Ovary (tissue), 9 donors: ENCODE data around the gene AFAP1L1. TPM values are rescaled to one million over a fixed set of nuclear protein-coding genes. Genes with fewer than 3 reads are reported as not detected.

Experiments used
- DNase-seq, 5 donors: peaks; one replicate each; pipeline ENCODE4 v3.0.0-alpha.2; 2019 to 2020
- H3K27ac ChIP-seq, 2 donors: fragments of 200-600 bp; one replicate each; pipeline versions ENCODE4 v1.5.1 to v1.8.0; 2019 to 2022
- H3K27me3 ChIP-seq: fragments of 200-600 bp; one replicate; pipeline ENCODE4 v1.8.0; 2022
- H3K36me3 ChIP-seq: fragments of 200-600 bp; sonication (generic); one replicate; pipeline ENCODE4 v1.5.1; 2019
- H3K4me1 ChIP-seq: one replicate; pipeline ENCODE4 v1.8.1; 2013; ENCODE audit warnings: mild to moderate bottlenecking, moderate library complexity; ENCODE audit not compliant: insufficient read depth
- H3K4me3 ChIP-seq: fragments of 200-600 bp; sonication (generic); one replicate; pipeline ENCODE4 v1.5.1; 2017
- H3K9me3 ChIP-seq, 2 donors: fragments of 200-600 bp in 1 of 2; sonication (generic) in 1 of 2; one replicate each; pipeline versions ENCODE4 v1.5.1 to v1.8.1; 2013 to 2019; ENCODE audit warnings: mild to moderate bottlenecking in 1 of 2, moderate library complexity in 1 of 2
- EP300 ChIP-seq: sonication (generic); formaldehyde crosslinking; IDR thresholded peaks from one replicate; pipeline ENCODE4 v1.6.1; 2017; ENCODE audit warnings: antibody characterized with exemption
- POLR2A ChIP-seq: fragments of 450-650 bp; IDR thresholded peaks from one replicate; pipeline ENCODE4 v1.6.1; 2017; ENCODE audit warnings: antibody characterized with exemption, mild to moderate bottlenecking, moderate library complexity
- WGBS, 3 donors: extraction: QIAGEN DNeasy Blood & Tissue Kit in 1 of 3; methylation state at CpG; one replicate each; pipeline versions ENCODE4 v1.1.5 to v1.1.7; 2013 to 2017; 5-methylcytosine and 5-hydroxymethylcytosine counted together
- intact Hi-C, 4 donors: fragments of 100-400 bp; cut with DNase I; formaldehyde crosslinking; loops; one replicate each; pipeline versions ENCODE4 v1.11.0 to v1.15.1; 2022 to 2023
- polyA plus RNA-seq, 2 donors: library from polyadenylated mRNA; stranded (reverse); fragments of 200-250 nt in 1 of 2; fragments of 350-450 nt in 1 of 2; fragmentation: Illumina TruSeq in 1 of 2; extraction: RNeasy Lipid Tissue Mini Kit (QIAGEN cat#74804) in 1 of 2; gene quantifications; one replicate each; pipeline ENCODE4 v1.2.3, GENCODE V29; 2013 to 2014
- total RNA-seq, 7 donors: library from RNA; depleted of rRNA in 2 of 7; stranded (reverse); fragments of >200 nt in 2 of 7; fragmentation: NEBNext Ultra II Directional in 3 of 7; extraction: Animal tissue kit (Norgen Biotek cat#: 25700) in 3 of 7; gene quantifications; one replicate each; pipeline versions ENCODE4 v1.1.0 to v1.2.4, GENCODE V29; 2016 to 2023
- TF ChIP-seq, protein P1 (sequence below), 3 donors: fragments of 450-650 bp in 2 of 3; fragments of 200-600 bp in 1 of 3; IDR thresholded peaks; one replicate each; pipeline versions ENCODE4 v1.5.1 to v1.8.0; 2016 to 2022; ENCODE audit warnings: antibody characterized with exemption in 3 of 3, mild to moderate bottlenecking in 1 of 3
- donor health status: DM: no; HTN: no; CAD: no; lungs with moderate emphysema.
- donor health status: DM: no; HTN: no; CAD: no.
- donor health status: Bipolar disorder and iron deficiency.
- donor health status: DM: yes; HTN: yes; CAD: no.
- donor health status: DM: no; HTN: no; CAD: no.
- donor health status: DM: yes; HTN: yes; CAD: no.

Gene AFAP1L1
- total and polyA plus RNA-seq, 9 donors: 3.2 to 17.8 (median 8.3) TPM

DNA sequence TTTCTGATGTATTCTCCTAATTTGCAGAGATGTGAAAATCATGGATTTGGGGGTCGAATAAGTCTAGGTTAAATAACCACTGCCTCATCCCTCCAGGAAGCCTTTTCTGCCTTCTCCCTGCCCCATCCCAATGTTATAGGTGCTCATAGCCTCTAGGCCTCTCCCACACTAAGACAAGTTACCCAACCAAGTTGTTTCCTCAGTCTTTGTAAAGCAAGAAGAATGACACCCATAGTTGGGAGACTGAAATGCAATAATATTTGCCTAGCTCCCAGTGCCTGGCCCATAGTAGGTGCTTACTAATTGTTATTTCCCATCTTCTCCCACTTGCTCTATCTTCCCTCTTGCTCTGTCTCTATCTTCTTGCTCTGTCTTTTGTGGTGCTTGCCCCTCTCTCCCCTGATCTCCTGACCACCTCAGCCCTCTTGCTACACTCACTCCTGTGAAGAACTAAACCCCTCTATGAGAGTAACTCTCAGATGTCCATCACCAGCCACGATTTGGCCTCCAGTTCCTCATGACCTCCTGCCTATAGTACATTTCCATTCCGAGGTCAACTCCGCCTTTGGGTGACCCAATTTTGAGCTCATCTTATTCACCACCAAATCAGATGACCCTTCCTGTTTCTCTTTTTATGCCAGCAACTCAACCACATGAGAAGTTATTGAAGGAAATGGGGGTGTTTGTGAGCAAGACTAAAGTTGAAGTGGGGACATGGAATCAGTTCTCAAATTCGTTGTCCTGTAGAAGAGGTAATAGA is 7.0 kb downstream of the AFAP1L1 start:
- intact Hi-C loops: no loop called here
- 78 to 85% (median 85%) methylated on average over 5 of the region's 5 CpGs for WGBS, 3 donors
- H3K36me3 ChIP-seq: no peaks in the 10 kb centered on the region
- no peaks in the 10 kb centered on the region for H3K27me3 ChIP-seq
- no peak overlapping the region for H3K4me3 ChIP-seq
- no peaks in the 10 kb centered on the region for H3K4me1 ChIP-seq
- H3K9me3 ChIP-seq: no peaks in the 10 kb centered on the region
- DNase-seq: no peak
- H3K27ac ChIP-seq: no peak overlapping the region
- TF ChIP-seq EP300 (no peak), POLR2A (no peak)
- TF ChIP-seq, protein P1, sequence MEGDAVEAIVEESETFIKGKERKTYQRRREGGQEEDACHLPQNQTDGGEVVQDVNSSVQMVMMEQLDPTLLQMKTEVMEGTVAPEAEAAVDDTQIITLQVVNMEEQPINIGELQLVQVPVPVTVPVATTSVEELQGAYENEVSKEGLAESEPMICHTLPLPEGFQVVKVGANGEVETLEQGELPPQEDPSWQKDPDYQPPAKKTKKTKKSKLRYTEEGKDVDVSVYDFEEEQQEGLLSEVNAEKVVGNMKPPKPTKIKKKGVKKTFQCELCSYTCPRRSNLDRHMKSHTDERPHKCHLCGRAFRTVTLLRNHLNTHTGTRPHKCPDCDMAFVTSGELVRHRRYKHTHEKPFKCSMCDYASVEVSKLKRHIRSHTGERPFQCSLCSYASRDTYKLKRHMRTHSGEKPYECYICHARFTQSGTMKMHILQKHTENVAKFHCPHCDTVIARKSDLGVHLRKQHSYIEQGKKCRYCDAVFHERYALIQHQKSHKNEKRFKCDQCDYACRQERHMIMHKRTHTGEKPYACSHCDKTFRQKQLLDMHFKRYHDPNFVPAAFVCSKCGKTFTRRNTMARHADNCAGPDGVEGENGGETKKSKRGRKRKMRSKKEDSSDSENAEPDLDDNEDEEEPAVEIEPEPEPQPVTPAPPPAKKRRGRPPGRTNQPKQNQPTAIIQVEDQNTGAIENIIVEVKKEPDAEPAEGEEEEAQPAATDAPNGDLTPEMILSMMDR (IDR thresholded peaks at IDR 0.05): no peak

DNA sequence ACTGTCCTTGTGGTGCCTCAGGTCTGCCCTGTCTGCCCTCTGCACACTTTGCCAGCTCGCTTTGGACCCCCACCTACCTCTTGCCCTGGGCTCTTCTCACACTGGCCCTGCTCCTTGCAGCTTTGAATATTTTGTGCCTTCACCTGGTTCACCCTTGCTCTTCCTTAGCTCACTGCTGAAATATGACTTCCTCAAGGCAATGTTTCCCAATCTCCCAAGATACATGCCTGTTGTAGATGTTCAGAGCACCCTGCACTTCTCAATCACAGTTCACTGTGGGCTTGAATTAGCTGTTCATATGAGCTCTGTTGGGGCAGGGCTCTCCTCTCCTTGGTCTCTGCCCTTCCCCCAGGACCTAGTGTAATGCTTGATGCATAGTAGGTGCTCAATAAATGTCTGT is 8.0 kb downstream of the AFAP1L1 start:
- Histone ChIP-seq H3K27ac (no peak overlapping the region), H3K27me3 (no peaks in the 10 kb centered on the region), H3K9me3 (no peaks in the 10 kb centered on the region), H3K36me3 (no peaks in the 10 kb centered on the region), H3K4me1 (no peaks in the 10 kb centered on the region), H3K4me3 (no peak overlapping the region)
- intact Hi-C loops: no loop called here
- no peak for DNase-seq
- no peak for TF ChIP-seq POLR2A
- TF ChIP-seq, protein P1 (IDR thresholded peaks at IDR 0.05): no peak
- no peak for TF ChIP-seq EP300
- WGBS, 3 donors: 53 to 81% (median 59%) methylated on average over 1 of the region's 1 CpG

DNA sequence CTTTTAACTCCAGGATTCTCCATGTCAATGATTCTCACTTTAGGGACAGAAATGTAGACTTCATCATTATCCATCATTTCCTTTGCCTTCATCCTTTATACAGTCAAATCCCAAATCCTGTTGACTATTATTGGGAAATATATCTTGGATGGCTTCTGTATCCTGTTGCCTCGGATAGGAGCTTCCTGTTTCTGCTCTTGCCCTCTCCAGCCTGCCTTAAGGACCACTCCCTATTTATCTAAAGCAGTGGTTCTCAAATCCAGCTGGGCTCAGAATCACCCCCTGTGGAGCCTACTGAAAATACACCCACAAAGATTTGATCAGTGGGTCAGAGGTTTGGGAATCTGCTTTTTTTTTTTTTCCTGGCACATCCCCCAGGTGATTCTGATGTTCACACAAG is 8.5 kb downstream of the AFAP1L1 start:
- intact Hi-C loops: no loop called here
- no peaks in the 10 kb centered on the region for H3K36me3 ChIP-seq
- WGBS, 3 donors: 23 to 52% (median 42%) methylated on average over 1 of the region's 1 CpG
- H3K4me1 ChIP-seq: no peaks in the 10 kb centered on the region
- no peaks in the 10 kb centered on the region for H3K9me3 ChIP-seq
- DNase-seq: no peak
- H3K27me3 ChIP-seq: no peaks in the 10 kb centered on the region
- H3K27ac ChIP-seq: no peak overlapping the region
- TF ChIP-seq EP300 (no peak), POLR2A (no peak)
- TF ChIP-seq, protein P1 (IDR thresholded peaks at IDR 0.05): no peak
- H3K4me3 ChIP-seq: no peak overlapping the region

DNA sequence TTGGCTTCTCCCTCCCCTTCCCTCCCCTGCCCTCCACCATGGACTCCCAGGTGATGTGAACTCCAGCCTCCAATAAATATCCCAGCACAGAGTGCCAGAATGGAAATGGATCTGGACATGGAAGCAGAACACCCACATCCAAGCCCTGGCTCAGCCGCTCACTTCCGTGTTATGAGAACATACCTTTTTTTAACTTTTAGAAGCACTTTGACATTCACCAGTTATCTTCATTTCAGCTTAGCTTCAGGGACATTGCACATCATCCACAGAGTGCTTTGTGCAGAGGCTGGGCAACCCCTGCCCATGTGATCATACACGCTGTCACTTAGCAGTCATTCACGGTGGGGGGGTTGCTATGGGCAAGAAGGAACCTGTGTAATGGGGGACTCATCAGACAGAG is 9.1 kb downstream of the AFAP1L1 start:
- intact Hi-C loops: no loop called here
- no peaks in the 10 kb centered on the region for H3K36me3 ChIP-seq
- no peak for DNase-seq
- 71 to 83% (median 77%) methylated on average over 4 of the region's 4 CpGs for WGBS, 3 donors
- no peak overlapping the region for H3K4me3 ChIP-seq
- no peaks in the 10 kb centered on the region for H3K27me3 ChIP-seq
- no peaks in the 10 kb centered on the region for H3K4me1 ChIP-seq
- H3K9me3 ChIP-seq: no peaks in the 10 kb centered on the region
- TF ChIP-seq, protein P1 (IDR thresholded peaks at IDR 0.05): no peak
- TF ChIP-seq POLR2A: no peak
- TF ChIP-seq EP300: no peak
- no peak overlapping the region for H3K27ac ChIP-seq
